ENCODE measurements around the gene PRAME.

PRAME gene

GRCh38 chr22:22595001-22595835 is 36.2 kb upstream of the PRAME start:
- Histone ChIP-seq H2BK120ac (ENCODE audit: low read depth, low read length) (no peak overlapping the region), H3K4me1 (ENCODE audit: control insufficient read depth, insufficient read depth, low read depth, low read length) (no peaks in the 10 kb centered on the region), H3K14ac (ENCODE audit: low read length in 2 of 2) (no peak overlapping the region), H2BK15ac (ENCODE audit: low read depth, poor library complexity, severe bottlenecking) (no peak overlapping the region), H2BK5ac (ENCODE audit: low read depth, low read length, poor library complexity, severe bottlenecking) (no peak overlapping the region), H2BK12ac (ENCODE audit: low read length in 2 of 2) (no peak overlapping the region), H2AFZ (ENCODE audit: low read depth, low read length) (no peak overlapping the region), H4K91ac (ENCODE audit: low read length) (no peak overlapping the region), H3K23ac (ENCODE audit: low read length in 2 of 2) (no peak overlapping the region), H2AK5ac (ENCODE audit: low read length, severe bottlenecking) (no peak overlapping the region), H3K9ac (ENCODE audit: low read length) (no peak overlapping the region), H3K36me3 (ENCODE audit: control insufficient read depth in 1 of 2, insufficient read depth in 2 of 2, low read depth in 1 of 2, low read length in 2 of 2) (no peaks in the 10 kb centered on the region), H3K4me3 (ENCODE audit: insufficient read depth in 1 of 2, low read depth in 1 of 2, low read length in 2 of 2) (no peak overlapping the region), H3K27ac (ENCODE audit: low read length, poor library complexity, severe bottlenecking) (no peak overlapping the region), H4K8ac (ENCODE audit: low read length) (no peak overlapping the region), H3K27me3 (ENCODE audit: control insufficient read depth in 1 of 2, insufficient read depth in 1 of 2, low read length in 2 of 2) (peaks cover 11 to 67% of the 10 kb centered on the region in 2 experiments), H3K9me3 (ENCODE audit: control insufficient read depth, low read length) (no peaks in the 10 kb centered on the region), H3K18ac (ENCODE audit: low read depth in 1 of 2, low read length in 2 of 2) (no peak overlapping the region), H3K4ac (ENCODE audit: low read depth in 1 of 2, low read length in 2 of 2) (no peak overlapping the region), H3K79me1 (replicated peaks; ENCODE audit: low read length, poor library complexity, severe bottlenecking) (no peaks in the 10 kb centered on the region), H3K4me2 (ENCODE audit: low read length, poor library complexity, severe bottlenecking) (no peak overlapping the region)
- WGBS = 59% methylated on average over 5 of the region's 5 CpGs
- DNase-seq = no peak

GRCh38 chr22:22593964-22594656 is 35.0 kb upstream of the PRAME start:
- no peak overlapping the region for H3K4ac ChIP-seq (ENCODE audit: low read depth in 1 of 2, low read length in 2 of 2)
- H3K9me3 ChIP-seq (ENCODE audit: control insufficient read depth, low read length) = no peaks in the 10 kb centered on the region
- no peak overlapping the region for H3K9ac ChIP-seq (ENCODE audit: low read length)
- H3K27ac ChIP-seq (ENCODE audit: low read length, poor library complexity, severe bottlenecking) = no peak overlapping the region
- H3K79me1 ChIP-seq (replicated peaks; ENCODE audit: low read length, poor library complexity, severe bottlenecking) = no peaks in the 10 kb centered on the region
- WGBS = 75% methylated on average over 8 of the region's 10 CpGs
- H3K23ac ChIP-seq (ENCODE audit: low read length in 2 of 2) = no peak overlapping the region
- H3K4me3 ChIP-seq (ENCODE audit: insufficient read depth in 1 of 2, low read depth in 1 of 2, low read length in 2 of 2) = no peak overlapping the region
- no peak overlapping the region for H3K14ac ChIP-seq (ENCODE audit: low read length in 2 of 2)
- no peak overlapping the region for H2AFZ ChIP-seq (ENCODE audit: low read depth, low read length)
- H2BK5ac ChIP-seq (ENCODE audit: low read depth, low read length, poor library complexity, severe bottlenecking) = no peak overlapping the region
- H4K8ac ChIP-seq (ENCODE audit: low read length) = no peak overlapping the region
- no peak overlapping the region for H3K18ac ChIP-seq (ENCODE audit: low read depth in 1 of 2, low read length in 2 of 2)
- no peak overlapping the region for H3K4me2 ChIP-seq (ENCODE audit: low read length, poor library complexity, severe bottlenecking)
- no peaks in the 10 kb centered on the region for H3K36me3 ChIP-seq (ENCODE audit: control insufficient read depth in 1 of 2, insufficient read depth in 2 of 2, low read depth in 1 of 2, low read length in 2 of 2)
- no peak overlapping the region for H2BK15ac ChIP-seq (ENCODE audit: low read depth, poor library complexity, severe bottlenecking)
- H4K91ac ChIP-seq (ENCODE audit: low read length) = no peak overlapping the region
- no peak overlapping the region for H2BK12ac ChIP-seq (ENCODE audit: low read length in 2 of 2)
- H3K4me1 ChIP-seq (ENCODE audit: control insufficient read depth, insufficient read depth, low read depth, low read length) = no peaks in the 10 kb centered on the region
- no peak overlapping the region for H2BK120ac ChIP-seq (ENCODE audit: low read depth, low read length)
- H3K27me3 ChIP-seq (ENCODE audit: control insufficient read depth in 1 of 2, insufficient read depth in 1 of 2, low read length in 2 of 2) = peaks cover 9 to 68% of the 10 kb centered on the region in 2 experiments
- peak; percentile 19 for DNase-seq
- H2AK5ac ChIP-seq (ENCODE audit: low read length, severe bottlenecking) = no peak overlapping the region

- Histone ChIP-seq H3K4ac (ENCODE audit: low read depth in 1 of 2, low read length in 2 of 2) (no peak overlapping the region), H2BK15ac (ENCODE audit: low read depth, poor library complexity, severe bottlenecking) (no peak overlapping the region), H3K4me1 (ENCODE audit: control insufficient read depth, insufficient read depth, low read depth, low read length) (no peaks in the 10 kb centered on the region), H3K9ac (ENCODE audit: low read length) (no peak overlapping the region), H3K18ac (ENCODE audit: low read depth in 1 of 2, low read length in 2 of 2) (no peak overlapping the region), H3K4me2 (ENCODE audit: low read length, poor library complexity, severe bottlenecking) (no peak overlapping the region), H3K9me3 (ENCODE audit: control insufficient read depth, low read length) (no peaks in the 10 kb centered on the region), H3K27ac (ENCODE audit: low read length, poor library complexity, severe bottlenecking) (no peak overlapping the region), H3K14ac (ENCODE audit: low read length in 2 of 2) (no peak overlapping the region), H3K23ac (ENCODE audit: low read length in 2 of 2) (no peak overlapping the region), H2BK120ac (ENCODE audit: low read depth, low read length) (no peak overlapping the region), H3K36me3 (ENCODE audit: control insufficient read depth in 1 of 2, insufficient read depth in 2 of 2, low read depth in 1 of 2, low read length in 2 of 2) (no peaks in the 10 kb centered on the region), H3K27me3 (ENCODE audit: control insufficient read depth in 1 of 2, insufficient read depth in 1 of 2, low read length in 2 of 2) (peaks cover 5 to 70% of the 10 kb centered on the region in 2 experiments), H4K91ac (ENCODE audit: low read length) (no peak overlapping the region), H3K4me3 (ENCODE audit: insufficient read depth in 1 of 2, low read depth in 1 of 2, low read length in 2 of 2) (no peak overlapping the region), H4K8ac (ENCODE audit: low read length) (no peak overlapping the region), H3K79me1 (replicated peaks; ENCODE audit: low read length, poor library complexity, severe bottlenecking) (no peaks in the 10 kb centered on the region), H2BK5ac (ENCODE audit: low read depth, low read length, poor library complexity, severe bottlenecking) (no peak overlapping the region), H2AFZ (ENCODE audit: low read depth, low read length) (no peak overlapping the region), H2AK5ac (ENCODE audit: low read length, severe bottlenecking) (no peak overlapping the region), H2BK12ac (ENCODE audit: low read length in 2 of 2) (no peak overlapping the region)
- WGBS = 0% methylated on average over 1 of the region's 2 CpGs
- no peak for DNase-seq
Observed at GRCh38 chr22:22593250-22593649, 34.2 kb upstream of the PRAME start.

All from mesenchymal stem cell (in vitro differentiated cells and primary cell).